ENCODE measurements around the gene ABCC1.

DNA sequence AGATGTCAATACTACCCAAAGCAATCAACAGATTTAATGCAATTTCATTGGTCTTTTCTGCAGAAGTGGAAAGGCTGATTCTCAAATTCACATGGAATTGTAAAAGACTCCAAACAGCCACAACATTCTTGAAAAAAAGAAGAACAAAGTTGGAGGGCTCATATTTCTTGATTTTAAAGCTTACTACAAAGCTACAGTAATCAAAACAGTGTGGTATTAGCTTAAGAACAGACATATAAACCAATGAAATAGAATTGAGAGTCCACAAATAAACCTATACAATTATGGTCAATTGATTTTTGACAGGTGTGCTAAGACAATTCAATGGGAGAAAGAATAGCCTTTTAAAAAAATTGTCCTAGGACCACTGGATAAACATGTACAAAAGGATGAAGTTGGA lies 14.4 kb upstream of the ABCC1 start:
- TF ChIP-seq YY1 (IDR thresholded peaks at IDR 0.05; ENCODE audit: low read depth, low read length) (no peak), POLR2A (IDR thresholded peaks at IDR 0.05; ENCODE audit: control extremely low read depth in 1 of 2, low read depth in 2 of 2, low read length in 2 of 2) (no peak), ATF2 (IDR thresholded peaks at IDR 0.05; ENCODE audit: low read length) (no peak), SRF (IDR thresholded peaks at IDR 0.05; ENCODE audit: low read depth, low read length) (no peak)
- TF ChIP-seq, protein P1, sequence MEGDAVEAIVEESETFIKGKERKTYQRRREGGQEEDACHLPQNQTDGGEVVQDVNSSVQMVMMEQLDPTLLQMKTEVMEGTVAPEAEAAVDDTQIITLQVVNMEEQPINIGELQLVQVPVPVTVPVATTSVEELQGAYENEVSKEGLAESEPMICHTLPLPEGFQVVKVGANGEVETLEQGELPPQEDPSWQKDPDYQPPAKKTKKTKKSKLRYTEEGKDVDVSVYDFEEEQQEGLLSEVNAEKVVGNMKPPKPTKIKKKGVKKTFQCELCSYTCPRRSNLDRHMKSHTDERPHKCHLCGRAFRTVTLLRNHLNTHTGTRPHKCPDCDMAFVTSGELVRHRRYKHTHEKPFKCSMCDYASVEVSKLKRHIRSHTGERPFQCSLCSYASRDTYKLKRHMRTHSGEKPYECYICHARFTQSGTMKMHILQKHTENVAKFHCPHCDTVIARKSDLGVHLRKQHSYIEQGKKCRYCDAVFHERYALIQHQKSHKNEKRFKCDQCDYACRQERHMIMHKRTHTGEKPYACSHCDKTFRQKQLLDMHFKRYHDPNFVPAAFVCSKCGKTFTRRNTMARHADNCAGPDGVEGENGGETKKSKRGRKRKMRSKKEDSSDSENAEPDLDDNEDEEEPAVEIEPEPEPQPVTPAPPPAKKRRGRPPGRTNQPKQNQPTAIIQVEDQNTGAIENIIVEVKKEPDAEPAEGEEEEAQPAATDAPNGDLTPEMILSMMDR (IDR thresholded peaks at IDR 0.05; ENCODE audit: control extremely low read depth in 1 of 3, insufficient read depth in 1 of 3, low read depth in 1 of 3, low read length in 3 of 3): no peak
